GM23248 (cell line): Measurements from ENCODE around the gene KIF1B.

Source experiments
- EZH2 ChIP-seq: fragments of 200-600 bp; sonication (generic); IDR thresholded peaks from 2 replicates; pipeline ENCODE4 v1.6.1; 2018; ENCODE audit warnings: antibody characterized with exemption, mild to moderate bottlenecking; ENCODE audit not compliant: insufficient read depth, poor library complexity, severe bottlenecking
- EZH2phosphoT487 ChIP-seq: fragments of 200-600 bp; sonication (generic); IDR thresholded peaks from 2 replicates; pipeline ENCODE4 v1.6.1; 2018; ENCODE audit warnings: antibody characterized with exemption, moderate library complexity, mild to moderate bottlenecking, low read depth; ENCODE audit not compliant: insufficient read depth

DNA sequence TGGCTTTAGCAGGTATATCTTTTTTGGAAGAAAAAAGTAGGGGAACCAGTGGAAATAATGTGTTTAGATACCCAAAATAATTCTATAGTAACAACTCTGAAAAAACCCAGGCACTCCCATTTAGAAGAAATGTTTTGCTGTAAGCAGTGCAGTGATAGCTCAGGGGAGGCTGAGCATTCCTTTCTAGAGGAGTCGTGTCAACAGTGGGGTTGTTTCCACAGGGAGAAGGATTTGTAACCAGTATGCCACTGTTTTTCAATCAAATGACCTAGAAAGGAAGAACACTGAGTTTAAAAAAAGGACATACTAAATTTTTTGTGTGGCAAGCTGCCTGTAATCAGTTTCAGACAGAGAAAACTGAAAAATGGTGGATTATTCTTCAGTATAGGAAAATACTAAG, 190.9 kb downstream of the KIF1B start:
- no peak for TF ChIP-seq EZH2
- TF ChIP-seq EZH2phosphoT487, result no peak
